ENCODE data around the gene RPS15. TPM values are rescaled to one million over a fixed set of nuclear protein-coding genes. Genes with fewer than 3 reads are reported as not detected.

The RPS15 gene
- total and polyA plus RNA-seq, 4 donors, result 296 to 954 (median 414) TPM

DNA sequence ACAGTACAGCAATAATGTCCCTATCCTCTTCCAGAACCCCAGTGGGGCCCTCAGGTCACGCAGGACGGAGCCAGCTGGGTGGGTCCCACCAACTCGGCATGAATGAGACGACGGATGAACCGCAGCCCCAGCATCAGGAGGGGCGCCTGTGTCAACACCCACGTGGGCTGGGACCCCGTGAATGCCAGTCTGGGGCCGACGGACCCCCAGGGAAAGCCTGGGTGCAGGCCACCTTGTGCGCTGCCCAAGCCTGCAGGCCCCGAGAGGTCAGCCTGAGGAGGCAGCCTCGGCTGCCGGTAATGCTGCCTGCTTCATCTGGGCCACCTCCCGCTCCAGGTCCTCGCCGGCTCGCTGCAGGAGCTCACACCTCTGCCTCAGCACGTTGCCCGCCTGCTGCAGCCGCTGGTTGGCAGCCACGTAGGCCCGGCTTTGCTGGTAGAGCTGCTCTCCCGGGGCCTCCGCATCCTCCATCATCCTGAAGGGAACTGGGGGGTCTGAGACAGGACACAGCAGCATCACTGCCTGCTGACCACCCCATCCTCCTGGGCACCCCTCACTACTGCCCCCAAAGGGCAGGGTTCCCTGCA is 36.7 kb downstream of the RPS15 start:
- H3K4me3 ChIP-seq (ENCODE audit: low read depth in 1 of 3, low read length in 3 of 3), result no peak overlapping the region
- no peak for DNase-seq (ENCODE audit: low spot score)
- H3K4me1 ChIP-seq (ENCODE audit: control insufficient read depth in 4 of 4, insufficient read depth in 4 of 4, low read length in 3 of 4), result peaks cover 14 to 39% (median 29%) of the 10 kb centered on the region in 4 donors
- 94% methylated on average over 26 of the region's 26 CpGs for WGBS
- TF ChIP-seq YY1 (IDR thresholded peaks at IDR 0.05) (no peak), HNF4G (IDR thresholded peaks at IDR 0.05) (no peak), JUND (IDR thresholded peaks at IDR 0.05) (no peak), GABPA (IDR thresholded peaks at IDR 0.05 in 1 of 2, conservative IDR thresholded peaks at IDR 0.05 in 1 of 2) (no peak), HNF4A (conservative IDR thresholded peaks at IDR 0.05) (no peak), FOXA2 (IDR thresholded peaks at IDR 0.05) (no peak), EGR1 (IDR thresholded peaks at IDR 0.05; ENCODE audit: low read depth in 2 of 2) (no peak), NR2F2 (IDR thresholded peaks at IDR 0.05) (no peak), RAD21 (IDR thresholded peaks at IDR 0.05) (no peak), TAF1 (conservative IDR thresholded peaks at IDR 0.05) (no peak)
- TF ChIP-seq, protein P1, sequence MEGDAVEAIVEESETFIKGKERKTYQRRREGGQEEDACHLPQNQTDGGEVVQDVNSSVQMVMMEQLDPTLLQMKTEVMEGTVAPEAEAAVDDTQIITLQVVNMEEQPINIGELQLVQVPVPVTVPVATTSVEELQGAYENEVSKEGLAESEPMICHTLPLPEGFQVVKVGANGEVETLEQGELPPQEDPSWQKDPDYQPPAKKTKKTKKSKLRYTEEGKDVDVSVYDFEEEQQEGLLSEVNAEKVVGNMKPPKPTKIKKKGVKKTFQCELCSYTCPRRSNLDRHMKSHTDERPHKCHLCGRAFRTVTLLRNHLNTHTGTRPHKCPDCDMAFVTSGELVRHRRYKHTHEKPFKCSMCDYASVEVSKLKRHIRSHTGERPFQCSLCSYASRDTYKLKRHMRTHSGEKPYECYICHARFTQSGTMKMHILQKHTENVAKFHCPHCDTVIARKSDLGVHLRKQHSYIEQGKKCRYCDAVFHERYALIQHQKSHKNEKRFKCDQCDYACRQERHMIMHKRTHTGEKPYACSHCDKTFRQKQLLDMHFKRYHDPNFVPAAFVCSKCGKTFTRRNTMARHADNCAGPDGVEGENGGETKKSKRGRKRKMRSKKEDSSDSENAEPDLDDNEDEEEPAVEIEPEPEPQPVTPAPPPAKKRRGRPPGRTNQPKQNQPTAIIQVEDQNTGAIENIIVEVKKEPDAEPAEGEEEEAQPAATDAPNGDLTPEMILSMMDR (IDR thresholded peaks at IDR 0.05; ENCODE audit: low read depth, low read length, missing input control), result no peak
- TF ChIP-seq, protein P2, sequence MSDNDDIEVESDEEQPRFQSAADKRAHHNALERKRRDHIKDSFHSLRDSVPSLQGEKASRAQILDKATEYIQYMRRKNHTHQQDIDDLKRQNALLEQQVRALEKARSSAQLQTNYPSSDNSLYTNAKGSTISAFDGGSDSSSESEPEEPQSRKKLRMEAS (IDR thresholded peaks at IDR 0.05), result no peak
- TF ChIP-seq, protein P3, sequence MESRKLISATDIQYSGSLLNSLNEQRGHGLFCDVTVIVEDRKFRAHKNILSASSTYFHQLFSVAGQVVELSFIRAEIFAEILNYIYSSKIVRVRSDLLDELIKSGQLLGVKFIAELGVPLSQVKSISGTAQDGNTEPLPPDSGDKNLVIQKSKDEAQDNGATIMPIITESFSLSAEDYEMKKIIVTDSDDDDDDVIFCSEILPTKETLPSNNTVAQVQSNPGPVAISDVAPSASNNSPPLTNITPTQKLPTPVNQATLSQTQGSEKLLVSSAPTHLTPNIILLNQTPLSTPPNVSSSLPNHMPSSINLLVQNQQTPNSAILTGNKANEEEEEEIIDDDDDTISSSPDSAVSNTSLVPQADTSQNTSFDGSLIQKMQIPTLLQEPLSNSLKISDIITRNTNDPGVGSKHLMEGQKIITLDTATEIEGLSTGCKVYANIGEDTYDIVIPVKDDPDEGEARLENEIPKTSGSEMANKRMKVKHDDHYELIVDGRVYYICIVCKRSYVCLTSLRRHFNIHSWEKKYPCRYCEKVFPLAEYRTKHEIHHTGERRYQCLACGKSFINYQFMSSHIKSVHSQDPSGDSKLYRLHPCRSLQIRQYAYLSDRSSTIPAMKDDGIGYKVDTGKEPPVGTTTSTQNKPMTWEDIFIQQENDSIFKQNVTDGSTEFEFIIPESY (IDR thresholded peaks at IDR 0.05), result no peak
- TF ChIP-seq, protein P4, sequence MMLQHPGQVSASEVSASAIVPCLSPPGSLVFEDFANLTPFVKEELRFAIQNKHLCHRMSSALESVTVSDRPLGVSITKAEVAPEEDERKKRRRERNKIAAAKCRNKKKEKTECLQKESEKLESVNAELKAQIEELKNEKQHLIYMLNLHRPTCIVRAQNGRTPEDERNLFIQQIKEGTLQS (IDR thresholded peaks at IDR 0.05), result no peak
- TF ChIP-seq, protein P5, sequence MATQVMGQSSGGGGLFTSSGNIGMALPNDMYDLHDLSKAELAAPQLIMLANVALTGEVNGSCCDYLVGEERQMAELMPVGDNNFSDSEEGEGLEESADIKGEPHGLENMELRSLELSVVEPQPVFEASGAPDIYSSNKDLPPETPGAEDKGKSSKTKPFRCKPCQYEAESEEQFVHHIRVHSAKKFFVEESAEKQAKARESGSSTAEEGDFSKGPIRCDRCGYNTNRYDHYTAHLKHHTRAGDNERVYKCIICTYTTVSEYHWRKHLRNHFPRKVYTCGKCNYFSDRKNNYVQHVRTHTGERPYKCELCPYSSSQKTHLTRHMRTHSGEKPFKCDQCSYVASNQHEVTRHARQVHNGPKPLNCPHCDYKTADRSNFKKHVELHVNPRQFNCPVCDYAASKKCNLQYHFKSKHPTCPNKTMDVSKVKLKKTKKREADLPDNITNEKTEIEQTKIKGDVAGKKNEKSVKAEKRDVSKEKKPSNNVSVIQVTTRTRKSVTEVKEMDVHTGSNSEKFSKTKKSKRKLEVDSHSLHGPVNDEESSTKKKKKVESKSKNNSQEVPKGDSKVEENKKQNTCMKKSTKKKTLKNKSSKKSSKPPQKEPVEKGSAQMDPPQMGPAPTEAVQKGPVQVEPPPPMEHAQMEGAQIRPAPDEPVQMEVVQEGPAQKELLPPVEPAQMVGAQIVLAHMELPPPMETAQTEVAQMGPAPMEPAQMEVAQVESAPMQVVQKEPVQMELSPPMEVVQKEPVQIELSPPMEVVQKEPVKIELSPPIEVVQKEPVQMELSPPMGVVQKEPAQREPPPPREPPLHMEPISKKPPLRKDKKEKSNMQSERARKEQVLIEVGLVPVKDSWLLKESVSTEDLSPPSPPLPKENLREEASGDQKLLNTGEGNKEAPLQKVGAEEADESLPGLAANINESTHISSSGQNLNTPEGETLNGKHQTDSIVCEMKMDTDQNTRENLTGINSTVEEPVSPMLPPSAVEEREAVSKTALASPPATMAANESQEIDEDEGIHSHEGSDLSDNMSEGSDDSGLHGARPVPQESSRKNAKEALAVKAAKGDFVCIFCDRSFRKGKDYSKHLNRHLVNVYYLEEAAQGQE (IDR thresholded peaks at IDR 0.05), result no peak
- H3K36me3 ChIP-seq (ENCODE audit: control insufficient read depth in 4 of 4, insufficient read depth in 3 of 4, low read depth in 1 of 4, low read length in 3 of 4), result peaks cover 0 to 6% (median 0%) of the 10 kb centered on the region in 4 donors
- H3K27me3 ChIP-seq (ENCODE audit: control insufficient read depth in 4 of 4, insufficient read depth in 4 of 4, low read length in 3 of 4), result peaks cover 0 to 7% (median 2%) of the 10 kb centered on the region in 4 donors
- no peaks in the 10 kb centered on the region for H3K9me3 ChIP-seq (ENCODE audit: control insufficient read depth in 4 of 4, low read length in 3 of 4)
- H3K27ac ChIP-seq (ENCODE audit: low read depth in 1 of 2, low read length in 2 of 2), result no peak overlapping the region
- no peak overlapping the region for H3K9ac ChIP-seq (ENCODE audit: low read depth in 1 of 2, low read length in 2 of 2)
